ENCODE results near the gene TUFM. TPM values are rescaled to one million over a fixed set of nuclear protein-coding genes. Genes with fewer than 3 reads are reported as not detected.

Gene TUFM
- polyA plus RNA-seq, 1 donor from 2014 or later = 144 TPM

DNA sequence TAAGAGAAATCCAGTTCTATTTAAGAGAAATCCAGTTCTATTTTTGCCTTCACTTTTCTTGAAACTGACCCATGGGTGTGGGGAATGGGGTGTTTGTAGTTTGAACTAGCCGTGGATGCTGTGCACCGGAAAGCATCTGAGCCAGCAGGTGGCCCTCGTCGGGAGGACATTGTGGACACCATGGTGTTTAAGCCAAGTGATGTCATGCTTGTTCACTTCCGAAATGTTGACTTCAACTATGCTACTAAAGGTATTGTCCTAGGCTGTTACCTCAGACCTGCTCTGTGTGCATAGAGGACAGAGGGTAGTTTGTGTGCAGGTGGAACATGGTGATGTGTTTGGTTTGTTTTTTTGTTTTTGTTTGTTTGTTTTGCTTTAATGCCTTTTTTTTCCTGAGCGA, 20.0 kb downstream of the TUFM start:
- H3K79me2 ChIP-seq (replicated peaks; ENCODE audit: insufficient read depth, low read length) = peaks cover 50% of the 10 kb centered on the region
- no peak overlapping the region for H2AFZ ChIP-seq (ENCODE audit: low read depth, low read length)
- H3K9me2 ChIP-seq (ENCODE audit: insufficient read depth, low read length) = no peaks in the 10 kb centered on the region
- peaks cover 5% of the 10 kb centered on the region for H3K36me3 ChIP-seq (ENCODE audit: insufficient read depth, low read length)
- H4K20me1 ChIP-seq (ENCODE audit: insufficient read depth) = peaks cover 9% of the 10 kb centered on the region
- H3K4me2 ChIP-seq (ENCODE audit: low read length) = peak overlapping the region; percentile 83
- peak overlapping the region; percentile 70 for H3K4me3 ChIP-seq (ENCODE audit: low read length)
- H3K9ac ChIP-seq (ENCODE audit: low read length) = peak overlapping the region; percentile 23
- no peak overlapping the region for H3K27ac ChIP-seq (ENCODE audit: low read length)
- TF ChIP-seq TAF1 (IDR thresholded peaks at IDR 0.05; ENCODE audit: low read depth) (no peak), SMC3 (conservative IDR thresholded peaks at IDR 0.05; ENCODE audit: poor library complexity) (no peak), RAD21 (conservative IDR thresholded peaks at IDR 0.05) (no peak), EZH2 (IDR thresholded peaks at IDR 0.05; ENCODE audit: borderline replicate concordance, insufficient read depth, low read length, poor library complexity, severe bottlenecking) (no peak), POLR2AphosphoS5 (IDR thresholded peaks at IDR 0.05) (no peak), MXI1 (conservative IDR thresholded peaks at IDR 0.05; ENCODE audit: poor library complexity, severe bottlenecking) (no peak), EP300 (conservative IDR thresholded peaks at IDR 0.05; ENCODE audit: poor library complexity, severe bottlenecking) (no peak)
- TF ChIP-seq, protein P1, sequence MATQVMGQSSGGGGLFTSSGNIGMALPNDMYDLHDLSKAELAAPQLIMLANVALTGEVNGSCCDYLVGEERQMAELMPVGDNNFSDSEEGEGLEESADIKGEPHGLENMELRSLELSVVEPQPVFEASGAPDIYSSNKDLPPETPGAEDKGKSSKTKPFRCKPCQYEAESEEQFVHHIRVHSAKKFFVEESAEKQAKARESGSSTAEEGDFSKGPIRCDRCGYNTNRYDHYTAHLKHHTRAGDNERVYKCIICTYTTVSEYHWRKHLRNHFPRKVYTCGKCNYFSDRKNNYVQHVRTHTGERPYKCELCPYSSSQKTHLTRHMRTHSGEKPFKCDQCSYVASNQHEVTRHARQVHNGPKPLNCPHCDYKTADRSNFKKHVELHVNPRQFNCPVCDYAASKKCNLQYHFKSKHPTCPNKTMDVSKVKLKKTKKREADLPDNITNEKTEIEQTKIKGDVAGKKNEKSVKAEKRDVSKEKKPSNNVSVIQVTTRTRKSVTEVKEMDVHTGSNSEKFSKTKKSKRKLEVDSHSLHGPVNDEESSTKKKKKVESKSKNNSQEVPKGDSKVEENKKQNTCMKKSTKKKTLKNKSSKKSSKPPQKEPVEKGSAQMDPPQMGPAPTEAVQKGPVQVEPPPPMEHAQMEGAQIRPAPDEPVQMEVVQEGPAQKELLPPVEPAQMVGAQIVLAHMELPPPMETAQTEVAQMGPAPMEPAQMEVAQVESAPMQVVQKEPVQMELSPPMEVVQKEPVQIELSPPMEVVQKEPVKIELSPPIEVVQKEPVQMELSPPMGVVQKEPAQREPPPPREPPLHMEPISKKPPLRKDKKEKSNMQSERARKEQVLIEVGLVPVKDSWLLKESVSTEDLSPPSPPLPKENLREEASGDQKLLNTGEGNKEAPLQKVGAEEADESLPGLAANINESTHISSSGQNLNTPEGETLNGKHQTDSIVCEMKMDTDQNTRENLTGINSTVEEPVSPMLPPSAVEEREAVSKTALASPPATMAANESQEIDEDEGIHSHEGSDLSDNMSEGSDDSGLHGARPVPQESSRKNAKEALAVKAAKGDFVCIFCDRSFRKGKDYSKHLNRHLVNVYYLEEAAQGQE (IDR thresholded peaks at IDR 0.05; ENCODE audit: borderline replicate concordance) = no peak
- TF ChIP-seq, protein P2, sequence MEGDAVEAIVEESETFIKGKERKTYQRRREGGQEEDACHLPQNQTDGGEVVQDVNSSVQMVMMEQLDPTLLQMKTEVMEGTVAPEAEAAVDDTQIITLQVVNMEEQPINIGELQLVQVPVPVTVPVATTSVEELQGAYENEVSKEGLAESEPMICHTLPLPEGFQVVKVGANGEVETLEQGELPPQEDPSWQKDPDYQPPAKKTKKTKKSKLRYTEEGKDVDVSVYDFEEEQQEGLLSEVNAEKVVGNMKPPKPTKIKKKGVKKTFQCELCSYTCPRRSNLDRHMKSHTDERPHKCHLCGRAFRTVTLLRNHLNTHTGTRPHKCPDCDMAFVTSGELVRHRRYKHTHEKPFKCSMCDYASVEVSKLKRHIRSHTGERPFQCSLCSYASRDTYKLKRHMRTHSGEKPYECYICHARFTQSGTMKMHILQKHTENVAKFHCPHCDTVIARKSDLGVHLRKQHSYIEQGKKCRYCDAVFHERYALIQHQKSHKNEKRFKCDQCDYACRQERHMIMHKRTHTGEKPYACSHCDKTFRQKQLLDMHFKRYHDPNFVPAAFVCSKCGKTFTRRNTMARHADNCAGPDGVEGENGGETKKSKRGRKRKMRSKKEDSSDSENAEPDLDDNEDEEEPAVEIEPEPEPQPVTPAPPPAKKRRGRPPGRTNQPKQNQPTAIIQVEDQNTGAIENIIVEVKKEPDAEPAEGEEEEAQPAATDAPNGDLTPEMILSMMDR (IDR thresholded peaks at IDR 0.05; ENCODE audit: poor library complexity, severe bottlenecking) = no peak
- no peaks in the 10 kb centered on the region for H3K9me3 ChIP-seq (ENCODE audit: low read length)
- no peaks in the 10 kb centered on the region for H3K27me3 ChIP-seq (ENCODE audit: insufficient read depth, low read depth, low read length)
- H3F3A ChIP-seq (ENCODE audit: insufficient read depth, low read length, poor library complexity, severe bottlenecking) = peaks cover 5% of the 10 kb centered on the region

DNA sequence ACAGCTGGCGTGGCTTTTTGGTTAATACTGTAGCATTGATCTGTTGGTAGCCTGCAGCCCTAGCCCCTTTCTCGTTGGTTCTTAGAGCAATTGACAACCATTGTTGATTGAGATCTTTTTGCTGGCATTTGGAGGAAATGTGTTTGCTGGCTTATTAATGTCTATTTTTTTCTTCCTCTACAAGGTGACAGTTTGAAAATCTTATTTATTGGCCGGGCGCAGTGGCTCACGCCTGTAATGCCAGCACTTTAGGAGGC, 21.5 kb downstream of the TUFM start:
- Histone ChIP-seq H4K20me1 (ENCODE audit: insufficient read depth) (peaks cover 6% of the 10 kb centered on the region), H2AFZ (ENCODE audit: low read depth, low read length) (peak overlapping the region; percentile 11), H3K27ac (ENCODE audit: low read length) (peak overlapping the region; percentile 97), H3K9ac (ENCODE audit: low read length) (peak overlapping the region; percentile 97), H3K27me3 (ENCODE audit: insufficient read depth, low read depth, low read length) (no peaks in the 10 kb centered on the region), H3K4me3 (ENCODE audit: low read length) (peak overlapping the region; percentile 70), H3K9me3 (ENCODE audit: low read length) (no peaks in the 10 kb centered on the region), H3K4me2 (ENCODE audit: low read length) (peak overlapping the region; percentile 83), H3K36me3 (ENCODE audit: insufficient read depth, low read length) (no peaks in the 10 kb centered on the region), H3K79me2 (replicated peaks; ENCODE audit: insufficient read depth, low read length) (peaks cover 49% of the 10 kb centered on the region), H3F3A (ENCODE audit: insufficient read depth, low read length, poor library complexity, severe bottlenecking) (peaks cover 5% of the 10 kb centered on the region), H3K9me2 (ENCODE audit: insufficient read depth, low read length) (no peaks in the 10 kb centered on the region)
- TF ChIP-seq EP300 (conservative IDR thresholded peaks at IDR 0.05; ENCODE audit: poor library complexity, severe bottlenecking) (no peak), RAD21 (conservative IDR thresholded peaks at IDR 0.05) (no peak), EZH2 (IDR thresholded peaks at IDR 0.05; ENCODE audit: borderline replicate concordance, insufficient read depth, low read length, poor library complexity, severe bottlenecking) (no peak), MXI1 (conservative IDR thresholded peaks at IDR 0.05; ENCODE audit: poor library complexity, severe bottlenecking) (no peak), POLR2AphosphoS5 (IDR thresholded peaks at IDR 0.05) (no peak), TAF1 (IDR thresholded peaks at IDR 0.05; ENCODE audit: low read depth) (no peak)
- TF ChIP-seq, protein P1 (IDR thresholded peaks at IDR 0.05; ENCODE audit: borderline replicate concordance) = peak; percentile 1
